ENCODE results near the gene SOSTDC1. TPM values are rescaled to one million over a fixed set of nuclear protein-coding genes. Genes with fewer than 3 reads are reported as not detected.

SOSTDC1 gene
- total RNA-seq, 3 donors from 2014 or later, result not detected

GRCh38 chr7:16420329-16420648, 45.2 kb downstream of the SOSTDC1 start:
- ATAC-seq, result no peak

DNA sequence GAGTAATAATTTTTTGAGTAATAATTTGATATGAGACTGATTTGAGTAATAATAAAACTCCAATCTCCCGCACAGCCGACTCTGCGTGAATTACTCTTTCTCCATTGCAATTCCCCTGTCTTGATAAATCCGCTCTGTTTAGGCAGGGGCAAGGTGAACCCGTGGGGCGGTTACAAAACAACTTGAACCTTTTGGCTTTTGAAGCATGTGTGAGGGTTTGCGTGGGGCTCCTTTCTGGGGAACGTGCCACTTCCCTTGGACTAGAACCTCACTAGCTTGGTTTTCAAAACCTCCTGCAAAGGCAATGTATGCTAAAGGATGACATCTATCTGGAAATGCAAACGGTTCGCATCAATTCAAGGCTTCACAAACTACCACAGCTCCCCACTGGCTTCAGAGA, 45.7 kb downstream of the SOSTDC1 start:
- Mint-ChIP-seq H3K36me3 (ENCODE audit: insufficient read depth) (no peaks in the 10 kb centered on the region), H3K9me3 (no peaks in the 10 kb centered on the region), H3K4me3 (peak overlapping the region; percentile 80), H3K4me1 (ENCODE audit: low read depth) (peaks cover 10% of the 10 kb centered on the region), H3K27me3 (ENCODE audit: low read depth) (peaks cover 23% of the 10 kb centered on the region)
- DNase-seq (no peak), ATAC-seq (no peak)

More at GRCh38 chr7:16420329-16420648, 45.2 kb downstream of the SOSTDC1 start:
- peaks cover 10% of the 10 kb centered on the region for H3K4me1 Mint-ChIP-seq (ENCODE audit: low read depth)
- H3K27me3 Mint-ChIP-seq (ENCODE audit: low read depth), result peaks cover 23% of the 10 kb centered on the region
- H3K36me3 Mint-ChIP-seq (ENCODE audit: insufficient read depth), result no peaks in the 10 kb centered on the region
- H3K4me3 Mint-ChIP-seq, result peak overlapping the region; percentile 80
- no peaks in the 10 kb centered on the region for H3K9me3 Mint-ChIP-seq
- no peak for DNase-seq

DNA sequence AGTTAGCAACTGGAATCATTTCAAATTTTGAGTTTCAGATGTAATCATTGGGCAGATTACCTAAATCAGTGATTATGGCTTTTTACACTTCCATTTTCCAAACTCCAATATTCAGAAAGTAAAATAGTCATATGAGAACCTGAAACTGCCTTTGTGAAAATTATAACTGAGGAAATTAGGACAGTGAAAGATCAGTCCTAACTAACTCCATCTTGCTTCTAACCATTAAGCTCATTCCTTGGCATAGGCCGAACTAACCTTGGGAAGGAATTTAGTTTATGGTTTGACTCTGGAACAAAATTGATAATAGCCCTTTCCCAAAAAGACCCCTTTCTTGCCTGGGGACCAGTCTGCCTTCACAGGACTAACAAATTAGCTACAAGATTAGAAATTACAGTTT, 46.4 kb downstream of the SOSTDC1 start:
- H3K27me3 Mint-ChIP-seq (ENCODE audit: low read depth), result peaks cover 23% of the 10 kb centered on the region
- ATAC-seq, result no peak

GRCh38 chr7:16417906-16418305, 47.6 kb downstream of the SOSTDC1 start:
- no peak for DNase-seq
- Mint-ChIP-seq H3K36me3 (ENCODE audit: insufficient read depth) (no peaks in the 10 kb centered on the region), H3K27me3 (ENCODE audit: low read depth) (peaks cover 23% of the 10 kb centered on the region), H3K4me1 (ENCODE audit: low read depth) (peaks cover 10% of the 10 kb centered on the region), H3K9me3 (no peaks in the 10 kb centered on the region), H3K4me3 (no peak overlapping the region)
- ATAC-seq, result no peak

More for the DNA sequence above, 46.4 kb downstream of the SOSTDC1 start:
- Mint-ChIP-seq H3K36me3 (ENCODE audit: insufficient read depth) (no peaks in the 10 kb centered on the region), H3K4me1 (ENCODE audit: low read depth) (peaks cover 10% of the 10 kb centered on the region), H3K9me3 (no peaks in the 10 kb centered on the region), H3K4me3 (no peak overlapping the region)
- no peak for DNase-seq

- peaks cover 16% of the 10 kb centered on the region for H3K27me3 Mint-ChIP-seq (ENCODE audit: low read depth)
- H3K4me1 Mint-ChIP-seq (ENCODE audit: low read depth), result peaks cover 10% of the 10 kb centered on the region
- ATAC-seq, result no peak
- no peak overlapping the region for H3K4me3 Mint-ChIP-seq
- DNase-seq, result no peak
- H3K9me3 Mint-ChIP-seq, result no peaks in the 10 kb centered on the region
- H3K36me3 Mint-ChIP-seq (ENCODE audit: insufficient read depth), result no peaks in the 10 kb centered on the region
These were observed 49.0 kb downstream of the SOSTDC1 start for GRCh38 chr7:16416289-16417282.

- ATAC-seq, result no peak
- no peaks in the 10 kb centered on the region for H3K9me3 Mint-ChIP-seq
- H3K27me3 Mint-ChIP-seq (ENCODE audit: low read depth), result peaks cover 4% of the 10 kb centered on the region
- no peaks in the 10 kb centered on the region for H3K4me1 Mint-ChIP-seq (ENCODE audit: low read depth)
- no peak for DNase-seq
- H3K36me3 Mint-ChIP-seq (ENCODE audit: insufficient read depth), result no peaks in the 10 kb centered on the region
- no peak overlapping the region for H3K4me3 Mint-ChIP-seq
These were observed 53.0 kb downstream of the SOSTDC1 start for GRCh38 chr7:16412274-16413254.

Other genes with a start within 250 kb of the SOSTDC1 start
- 1 to 10 TPM in 2 of 3 donors, under 1 TPM in 1; 0.46 to 1.2 (median 1.2) TPM for gene CRPPA, start 44.2 kb downstream of the SOSTDC1 start, total RNA-seq
- gene LRRC72, start 61.1 kb upstream of the SOSTDC1 start, total RNA-seq, result not detected
- gene ANKMY2, start 180.0 kb upstream of the SOSTDC1 start, total RNA-seq, result 1 to 10 TPM; 5.7 to 7.1 (median 5.7) TPM
- gene BZW2, start 180.4 kb upstream of the SOSTDC1 start, total RNA-seq, result 100 to 1,000 TPM; 116 to 135 (median 127) TPM

Measured in activated T-cell treated with anti-CD3 and anti-CD28 coated beads, Interleukin-2, amount 50 U/mL, for 4 hours (primary cell).